ENCODE data around the gene PODN.

Gene PODN, protein sequence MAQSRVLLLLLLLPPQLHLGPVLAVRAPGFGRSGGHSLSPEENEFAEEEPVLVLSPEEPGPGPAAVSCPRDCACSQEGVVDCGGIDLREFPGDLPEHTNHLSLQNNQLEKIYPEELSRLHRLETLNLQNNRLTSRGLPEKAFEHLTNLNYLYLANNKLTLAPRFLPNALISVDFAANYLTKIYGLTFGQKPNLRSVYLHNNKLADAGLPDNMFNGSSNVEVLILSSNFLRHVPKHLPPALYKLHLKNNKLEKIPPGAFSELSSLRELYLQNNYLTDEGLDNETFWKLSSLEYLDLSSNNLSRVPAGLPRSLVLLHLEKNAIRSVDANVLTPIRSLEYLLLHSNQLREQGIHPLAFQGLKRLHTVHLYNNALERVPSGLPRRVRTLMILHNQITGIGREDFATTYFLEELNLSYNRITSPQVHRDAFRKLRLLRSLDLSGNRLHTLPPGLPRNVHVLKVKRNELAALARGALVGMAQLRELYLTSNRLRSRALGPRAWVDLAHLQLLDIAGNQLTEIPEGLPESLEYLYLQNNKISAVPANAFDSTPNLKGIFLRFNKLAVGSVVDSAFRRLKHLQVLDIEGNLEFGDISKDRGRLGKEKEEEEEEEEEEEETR

DNA sequence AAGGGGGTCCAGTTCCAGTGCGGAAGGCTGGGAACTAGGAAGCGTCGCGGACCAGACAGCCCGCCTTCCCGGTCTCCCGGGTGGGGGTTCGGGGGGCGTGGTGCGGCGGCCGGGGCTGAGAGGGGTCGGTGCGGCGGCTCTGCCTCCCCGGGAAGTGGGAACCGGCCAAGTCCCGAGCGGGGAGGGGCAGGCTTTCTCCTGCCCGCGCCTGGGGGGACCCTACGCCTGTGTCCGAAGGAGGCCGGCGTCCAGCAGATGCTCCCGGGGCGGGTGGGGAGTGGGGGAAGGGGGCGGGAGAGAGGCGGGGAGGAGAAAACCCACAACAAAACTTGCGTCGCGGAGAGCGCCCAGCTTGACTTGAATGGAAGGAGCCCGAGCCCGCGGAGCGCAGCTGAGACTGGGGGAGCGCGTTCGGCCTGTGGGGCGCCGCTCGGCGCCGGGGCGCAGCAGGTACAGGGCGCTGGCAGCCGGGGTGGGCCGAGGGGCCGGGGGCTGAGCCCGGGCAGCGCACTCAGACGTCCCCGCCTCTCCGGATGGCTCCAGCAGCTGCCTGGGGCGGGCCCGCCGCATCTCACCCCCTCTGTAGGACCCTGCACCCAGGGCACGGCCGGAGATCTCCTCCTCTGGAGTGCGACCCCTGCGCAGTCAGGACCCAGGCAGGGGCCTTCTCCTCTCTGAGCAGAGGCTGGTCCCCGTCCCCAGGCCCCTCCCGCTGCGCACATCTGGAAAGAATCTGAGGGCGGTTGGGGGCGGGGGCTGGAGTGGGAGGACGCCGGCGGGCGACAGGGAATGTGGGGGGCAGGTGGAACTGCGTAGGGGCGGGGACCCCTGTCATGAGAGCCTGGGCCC lies at the start of gene PODN:
TSS of gene PODN (plus strand) at position 355 of the 849 bp plus-strand sequence. CDS start 7,643 bp downstream, outside the sequence.
- no peak for DNase-seq (ENCODE audit: low read depth in 2 of 2)

DNA sequence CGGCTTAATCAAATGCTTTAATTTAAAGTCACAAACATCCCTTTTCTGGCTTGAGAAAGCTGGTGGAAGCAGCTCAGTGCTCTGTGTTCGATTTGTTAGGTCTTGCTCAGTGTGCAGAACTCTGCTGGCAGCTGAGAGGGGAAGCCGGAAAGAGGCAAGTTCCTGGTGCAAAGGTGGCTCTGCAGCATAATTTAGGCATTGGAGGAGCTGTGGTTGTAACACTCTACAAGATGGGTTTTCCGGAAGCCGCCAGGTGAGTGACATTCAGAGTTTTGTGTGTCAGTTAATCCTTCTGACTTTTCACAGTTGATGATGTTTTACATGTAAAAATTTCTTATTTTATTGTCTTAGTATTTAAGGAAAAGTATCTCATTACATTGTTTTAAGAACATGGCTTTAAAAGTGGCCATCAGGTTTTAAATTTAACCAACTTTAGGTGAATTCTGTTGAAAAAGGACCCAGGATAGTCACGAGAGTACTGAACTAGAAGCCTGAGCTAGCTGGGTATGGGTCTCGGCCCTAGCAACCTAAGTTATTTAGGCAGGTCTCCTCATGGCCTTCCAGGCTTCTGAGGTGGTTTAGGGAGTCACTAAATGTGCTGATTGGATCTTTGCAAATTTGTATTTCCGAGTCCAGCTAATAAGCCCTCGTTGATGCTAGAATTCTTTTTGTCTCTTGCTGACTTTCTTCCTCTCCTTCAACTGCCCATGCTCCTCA lies 47.1 kb upstream of the PODN start:
- DNase-seq (ENCODE audit: low read depth in 2 of 2), result peak; percentile 30 to 58

DNA sequence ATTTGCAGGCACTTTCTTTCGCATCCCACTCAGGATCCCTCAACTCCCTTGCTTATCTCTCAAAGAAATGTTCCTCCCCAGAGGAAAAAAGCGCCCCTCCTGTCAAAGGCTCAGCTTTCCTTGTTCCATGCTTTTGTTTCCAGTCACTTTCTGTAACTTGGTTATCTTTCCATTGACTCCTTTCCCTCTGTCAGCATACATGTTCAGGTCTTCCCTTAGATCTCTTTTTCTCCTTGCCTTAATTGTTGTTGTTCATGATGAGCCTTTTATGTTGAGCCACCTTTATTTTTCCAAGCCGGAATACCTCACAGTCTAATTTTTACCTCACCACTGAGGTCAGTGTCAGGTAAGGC lies 46.5 kb upstream of the PODN start:
- no peak for DNase-seq (ENCODE audit: low read depth in 2 of 2)

DNA sequence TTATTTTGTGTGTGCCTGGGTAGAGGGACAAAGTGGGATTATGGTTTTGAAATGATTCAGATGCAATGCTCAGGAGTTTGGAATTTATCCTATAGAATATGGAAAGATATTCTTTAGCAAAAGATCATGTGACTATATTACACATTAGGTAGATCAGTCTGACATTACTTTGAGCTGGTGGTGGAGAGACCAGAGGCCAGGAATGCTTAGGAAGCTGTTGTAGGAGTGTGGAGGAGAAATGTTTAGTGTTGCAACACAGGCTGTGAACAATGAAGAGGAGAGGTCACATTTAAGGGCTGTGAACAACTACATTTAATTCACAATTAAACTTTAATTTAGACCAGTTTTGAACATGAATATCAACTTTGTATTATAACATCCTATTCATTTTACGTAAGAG lies 45.3 kb upstream of the PODN start:
- DNase-seq (ENCODE audit: low read depth in 2 of 2), result no peak

DNA sequence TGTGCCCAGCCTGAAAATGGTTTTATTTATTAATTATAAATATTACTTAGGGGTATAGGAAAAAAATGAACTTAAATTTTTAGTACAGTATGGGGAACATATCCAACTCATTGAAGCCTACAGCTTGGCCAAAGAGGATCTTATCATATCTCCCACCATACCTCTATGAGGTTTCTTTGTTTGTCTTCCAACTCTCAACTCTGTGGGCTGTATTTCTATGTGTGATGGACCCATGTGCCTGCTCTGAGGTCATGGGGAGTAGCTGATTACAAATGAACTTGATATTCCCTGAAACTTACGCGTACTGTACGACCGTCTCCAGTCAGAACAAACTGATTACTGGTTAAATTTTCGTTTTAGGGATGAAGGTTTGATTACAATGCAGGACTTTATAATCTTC lies 41.4 kb upstream of the PODN start:
- no peak for DNase-seq (ENCODE audit: low read depth in 2 of 2)

DNA sequence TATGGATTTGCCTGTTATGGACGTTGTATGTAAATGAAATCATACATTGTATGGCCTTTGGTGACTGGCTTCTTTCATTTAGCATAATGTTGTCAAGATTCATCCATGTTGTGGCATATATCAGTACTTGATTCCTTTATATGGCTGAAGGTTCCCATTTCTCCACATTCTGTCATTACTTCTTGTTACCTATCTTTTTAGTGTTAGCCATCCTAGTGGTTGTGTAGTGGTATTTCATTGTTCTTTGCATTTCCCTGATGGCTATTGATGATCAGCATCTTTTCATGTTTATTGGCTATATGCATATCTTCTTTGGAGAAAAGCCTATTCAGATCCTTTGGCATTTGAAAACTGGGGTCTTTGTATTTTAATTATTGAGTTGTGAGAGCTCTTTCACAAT lies 39.8 kb upstream of the PODN start:
- DNase-seq (ENCODE audit: low read depth in 2 of 2), result no peak

DNA sequence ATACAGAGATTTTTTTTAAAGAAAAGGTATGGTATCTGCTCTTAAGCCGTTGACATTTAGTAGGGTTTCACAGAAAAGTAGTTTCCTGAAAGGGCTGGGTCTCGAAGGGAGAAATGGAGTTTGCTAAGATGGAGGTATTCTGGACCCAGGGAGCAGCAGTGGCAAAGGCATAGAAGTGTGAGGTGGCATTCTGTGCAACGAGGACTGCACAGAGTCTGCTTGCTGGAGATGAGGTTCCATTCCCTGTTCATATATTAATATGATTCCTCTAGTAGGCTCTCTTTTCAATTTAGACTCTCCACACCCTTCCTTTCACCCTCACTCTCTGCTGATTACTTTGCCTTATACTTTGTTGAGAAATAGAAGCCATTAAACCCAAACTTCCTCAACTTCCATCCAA lies 38.5 kb upstream of the PODN start:
- DNase-seq (ENCODE audit: low read depth in 2 of 2), result no peak

DNA sequence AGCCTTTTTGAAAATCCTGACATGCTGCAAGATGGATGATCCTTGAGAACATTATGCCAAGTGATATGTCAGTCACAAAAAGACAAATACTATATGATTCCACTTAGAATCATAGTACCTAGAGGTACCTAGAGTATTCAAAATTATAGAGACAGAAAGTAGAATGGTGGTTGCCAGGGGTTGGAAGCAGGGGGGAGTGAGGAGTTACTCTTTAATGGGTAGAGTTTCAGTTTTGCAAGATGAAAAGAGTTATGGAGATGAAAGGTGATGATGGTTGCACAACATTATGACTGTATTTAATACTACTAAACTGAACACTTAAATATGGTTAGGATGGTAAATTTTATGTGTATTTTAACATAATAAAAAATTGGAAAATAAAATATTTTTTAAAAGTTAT lies 37.9 kb upstream of the PODN start:
- no peak for DNase-seq (ENCODE audit: low read depth in 2 of 2)

DNA sequence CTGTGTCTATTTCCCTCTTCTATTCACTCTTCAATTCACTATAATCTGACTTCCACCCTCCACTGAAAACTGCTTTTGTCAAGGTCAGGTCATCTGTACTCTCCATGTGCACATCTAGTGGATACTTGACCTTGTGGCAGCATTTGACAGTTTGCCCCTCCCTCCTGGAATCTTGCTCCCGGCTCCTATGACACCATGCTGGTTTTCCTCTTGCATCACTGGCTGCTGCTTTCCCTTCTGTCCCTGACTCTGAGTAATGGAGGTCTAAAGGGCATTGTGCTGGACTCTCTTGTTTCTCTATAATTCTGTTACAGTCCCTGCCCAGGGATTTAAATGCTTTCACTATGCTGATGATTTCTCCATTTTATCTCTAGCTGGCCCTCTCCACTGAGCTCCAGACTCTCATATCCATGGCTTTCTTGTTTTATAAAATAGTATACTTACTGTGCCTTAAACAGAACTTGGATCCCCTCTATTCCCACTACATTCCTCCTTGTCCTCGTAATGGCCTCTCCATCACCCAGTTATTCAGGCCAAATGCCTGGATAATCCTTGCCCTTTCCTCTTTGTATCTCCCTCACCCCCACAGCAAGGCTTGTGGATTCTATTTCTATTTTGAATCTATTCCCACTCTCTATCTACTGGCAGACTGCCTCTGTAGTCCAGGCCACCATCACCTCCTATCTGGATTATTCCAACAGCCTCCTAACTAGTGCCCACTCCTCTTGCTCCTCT lies 36.8 kb upstream of the PODN start:
- no peak for DNase-seq (ENCODE audit: low read depth in 2 of 2)

DNA sequence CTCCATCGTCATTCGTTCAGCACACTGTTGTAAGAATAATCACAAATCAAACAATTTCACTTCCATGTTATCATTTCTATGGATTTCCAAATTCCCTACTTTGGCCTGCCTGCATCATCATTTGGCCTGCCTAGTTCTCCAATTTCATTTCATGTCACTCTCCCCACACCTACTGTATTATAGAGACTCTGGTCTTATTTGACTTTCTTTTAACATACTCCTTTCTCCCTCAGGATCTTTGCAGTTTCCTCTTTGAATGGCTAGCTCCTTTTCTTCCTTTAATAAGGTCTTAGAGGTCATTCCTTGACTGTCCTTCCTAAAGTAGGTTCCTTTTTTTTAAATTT lies 36.3 kb upstream of the PODN start:
- no peak for DNase-seq (ENCODE audit: low read depth in 2 of 2)

DNA sequence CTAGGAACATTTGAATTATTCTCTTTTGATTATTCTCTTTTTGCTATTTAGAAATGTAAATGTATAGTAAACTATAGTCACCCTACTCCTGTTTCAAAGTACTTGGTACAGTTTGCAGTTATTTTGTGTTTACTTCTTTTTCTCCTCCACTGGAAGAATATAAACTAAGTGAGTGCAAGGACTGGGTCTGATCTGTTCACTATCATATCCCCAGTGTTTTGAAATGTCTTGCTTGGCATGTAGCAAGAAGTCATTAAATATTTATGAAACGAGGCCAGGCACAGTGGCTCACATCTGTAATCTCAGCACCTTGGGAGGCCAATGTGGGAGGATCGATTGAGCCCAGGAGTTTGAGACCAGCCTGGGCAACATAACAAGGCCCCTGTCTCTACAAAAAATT lies 35.8 kb upstream of the PODN start:
- DNase-seq (ENCODE audit: low read depth in 2 of 2), result no peak

DNA sequence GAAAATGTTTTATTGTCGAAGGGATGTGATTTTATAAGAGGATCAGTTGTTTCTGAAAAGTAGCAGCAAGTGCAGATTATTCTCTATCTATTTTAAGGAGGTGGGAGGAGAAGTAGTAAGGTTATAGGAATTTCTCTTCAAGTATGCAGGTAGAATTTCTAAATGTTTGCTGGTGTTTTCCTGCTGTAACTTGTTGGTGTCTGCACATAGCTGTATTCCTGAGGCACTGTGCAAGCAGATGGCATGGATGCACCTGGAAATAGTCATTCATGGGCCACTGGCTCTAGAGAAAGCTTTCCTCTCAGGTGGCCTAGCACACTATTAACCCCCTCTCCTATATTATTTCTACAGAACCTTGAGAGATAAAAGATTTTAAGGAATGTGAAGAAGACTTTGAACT lies 30.3 kb upstream of the PODN start:
- no peak for DNase-seq (ENCODE audit: low read depth in 2 of 2)

DNA sequence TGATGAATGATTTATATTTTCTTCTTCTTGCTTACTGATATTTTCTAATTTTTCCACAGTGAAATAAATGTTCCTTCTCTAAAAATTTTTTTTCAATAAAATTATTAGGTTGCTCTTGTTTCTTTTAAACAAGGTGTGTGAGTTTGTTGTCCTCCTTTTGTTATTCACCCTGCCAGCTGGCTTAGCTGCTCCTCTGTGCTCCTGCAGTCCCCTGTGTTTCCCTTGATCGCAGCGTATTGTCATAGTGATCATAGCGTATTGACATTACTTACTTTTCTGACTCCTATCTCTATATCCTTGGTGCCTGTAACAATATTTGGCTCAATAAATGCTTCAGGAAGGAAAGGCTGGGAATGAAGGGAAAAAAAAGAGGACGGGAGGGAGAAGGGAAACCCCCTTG lies 24.9 kb upstream of the PODN start:
- no peak for DNase-seq (ENCODE audit: low read depth in 2 of 2)

DNA sequence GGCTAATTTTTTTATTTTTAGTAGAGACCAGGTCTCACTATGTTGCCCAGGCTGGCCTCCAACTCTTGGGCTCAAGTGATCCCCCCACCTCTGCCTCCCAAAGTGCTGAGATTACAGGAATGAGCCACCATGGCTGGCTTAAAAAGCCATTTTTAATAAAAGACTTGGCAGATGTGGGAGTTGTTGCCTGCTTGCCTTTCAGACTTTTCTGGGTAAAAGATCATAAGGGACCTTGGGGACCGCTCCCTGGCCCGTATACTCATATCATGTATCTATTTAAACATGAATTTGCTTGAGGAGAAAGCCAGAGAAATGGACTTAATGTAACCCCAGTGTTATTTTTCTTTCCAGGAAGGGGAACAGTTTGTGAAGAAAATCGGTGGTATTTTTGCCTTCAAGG lies 23.4 kb upstream of the PODN start:
- no peak for DNase-seq (ENCODE audit: low read depth in 2 of 2)

DNA sequence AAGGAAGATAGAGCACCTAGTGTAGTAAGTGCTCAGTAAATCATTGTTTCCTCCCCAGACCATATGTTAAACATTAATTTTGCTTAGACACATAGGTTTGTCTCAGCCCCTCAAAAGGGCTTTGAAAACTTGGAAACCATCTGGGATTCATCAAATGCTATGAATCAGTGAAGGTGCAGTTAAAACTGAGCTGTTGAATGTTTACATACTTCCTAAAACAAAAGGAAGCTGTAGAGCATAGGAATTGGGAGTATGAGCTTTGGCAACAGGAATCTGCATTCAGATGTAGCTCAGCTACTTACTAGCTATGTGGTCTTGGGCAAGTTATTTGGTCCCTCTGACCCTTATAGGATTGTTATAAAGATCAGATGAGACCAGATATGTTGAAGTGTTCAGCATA lies 18.7 kb upstream of the PODN start:
- no peak for DNase-seq (ENCODE audit: low read depth in 2 of 2)

DNA sequence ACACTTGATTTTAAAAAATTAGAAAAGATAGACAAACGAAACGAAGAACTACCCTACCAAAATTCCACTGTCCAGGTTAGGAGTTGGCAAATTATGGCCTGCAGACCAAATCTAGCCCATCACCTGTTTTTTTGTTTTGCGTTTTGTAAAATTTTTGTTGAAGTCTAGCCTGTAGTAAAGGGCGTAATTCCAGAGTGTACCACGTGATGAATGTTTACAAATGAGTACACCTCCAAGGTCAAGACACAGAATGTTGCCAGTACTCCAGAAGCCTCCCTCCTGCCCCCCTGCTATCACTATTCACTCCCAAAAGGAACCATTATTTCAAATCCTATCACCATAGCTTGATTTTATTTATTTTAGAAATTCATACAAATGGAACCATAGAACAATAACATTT lies 17.1 kb upstream of the PODN start:
- no peak for DNase-seq (ENCODE audit: low read depth in 2 of 2)

DNA sequence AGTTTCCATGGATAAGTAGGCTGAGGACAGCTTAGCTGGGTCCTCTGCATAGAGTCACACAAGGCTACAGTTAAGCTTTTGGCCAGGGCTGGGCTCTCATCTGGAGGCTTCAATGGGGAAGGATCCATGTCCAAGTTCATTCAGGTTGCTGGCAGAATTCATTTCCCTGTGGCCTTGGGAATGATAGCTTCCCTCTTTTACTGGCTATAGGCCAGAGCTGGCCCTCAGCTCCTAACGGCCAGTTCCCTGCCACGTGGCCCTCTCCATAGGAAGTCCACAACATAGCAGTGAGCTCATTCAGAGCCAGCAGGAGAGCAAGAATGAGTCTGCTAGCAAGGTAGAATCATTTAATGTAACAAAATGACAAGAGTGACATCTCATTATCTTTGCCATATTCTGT lies 15.1 kb upstream of the PODN start:
- no peak for DNase-seq (ENCODE audit: low read depth in 2 of 2)

DNA sequence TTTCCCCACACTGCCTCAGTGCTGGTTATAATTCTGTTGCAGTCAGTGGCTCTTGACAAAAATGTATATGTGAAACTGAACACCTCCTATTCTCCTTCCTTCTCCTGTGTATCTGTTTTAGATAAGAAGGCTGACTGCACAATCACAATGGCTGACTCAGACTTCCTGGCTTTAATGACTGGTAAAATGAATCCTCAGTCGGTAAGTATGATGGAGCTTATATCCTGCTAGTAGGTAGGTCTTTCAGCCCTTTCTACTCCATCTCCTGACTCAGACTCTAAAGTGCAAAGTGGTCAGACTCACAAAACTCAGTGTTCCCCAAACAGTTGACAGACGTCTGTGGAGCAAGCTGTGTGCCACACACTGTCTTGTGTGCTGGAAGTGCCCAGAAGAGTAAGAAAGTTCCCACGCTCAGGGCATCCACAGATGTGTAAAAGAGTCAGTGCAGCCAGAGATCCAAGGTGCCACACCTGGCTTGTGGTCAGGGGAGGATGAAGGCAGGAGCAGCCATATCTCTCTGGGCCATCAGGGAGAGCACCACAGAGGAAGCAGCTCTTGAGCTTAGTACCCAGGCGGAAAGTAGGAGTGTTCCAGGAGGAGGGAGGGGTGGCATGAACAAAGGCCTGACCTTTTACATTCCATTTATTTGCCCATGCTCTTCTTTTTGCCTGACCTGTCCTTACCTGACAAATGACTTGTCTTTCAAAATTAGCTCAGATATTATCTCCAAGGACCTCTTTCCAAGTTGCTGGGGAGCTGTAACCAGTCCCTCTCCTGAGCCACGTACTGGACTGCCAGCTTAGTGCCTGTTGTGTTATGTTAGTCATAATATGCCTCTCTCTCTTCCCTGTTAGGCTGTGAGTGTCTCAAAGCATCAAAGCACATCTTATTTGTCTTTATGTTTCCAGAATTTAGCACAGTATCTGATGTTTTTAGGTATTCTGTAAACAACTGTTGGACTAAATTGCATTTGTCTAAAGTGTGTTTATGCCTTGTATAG lies 14.0 kb upstream of the PODN start:
- no peak for DNase-seq (ENCODE audit: low read depth in 2 of 2)

DNA sequence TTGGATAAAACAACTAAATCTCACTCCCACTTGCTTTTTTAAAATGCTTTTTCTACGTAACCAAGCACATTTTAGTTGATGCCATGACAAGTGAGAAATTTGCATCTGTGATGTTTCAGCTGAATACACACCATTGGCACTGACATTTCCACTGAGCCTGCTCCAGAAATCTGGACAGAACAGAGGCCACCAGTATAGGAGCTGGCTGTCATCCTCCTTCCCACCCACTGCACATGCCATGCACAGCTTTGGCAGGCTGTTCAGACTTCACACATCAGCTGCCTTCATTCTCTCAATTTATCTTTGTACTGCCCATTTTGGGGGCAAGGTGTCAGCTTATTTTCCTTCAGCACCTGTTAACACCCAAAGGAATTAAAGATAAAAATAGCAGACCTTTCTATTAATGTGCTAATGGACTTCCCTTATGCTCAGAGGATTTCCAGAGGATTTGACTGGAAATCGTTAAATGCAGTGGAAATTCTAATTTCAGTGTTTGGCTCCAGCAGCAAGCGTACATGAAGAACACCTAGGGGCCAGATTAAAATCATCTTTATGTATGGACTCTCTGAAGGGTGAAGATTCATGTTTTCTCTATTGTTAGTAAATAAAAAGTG lies 12.9 kb upstream of the PODN start:
- no peak for DNase-seq (ENCODE audit: low read depth in 2 of 2)

DNA sequence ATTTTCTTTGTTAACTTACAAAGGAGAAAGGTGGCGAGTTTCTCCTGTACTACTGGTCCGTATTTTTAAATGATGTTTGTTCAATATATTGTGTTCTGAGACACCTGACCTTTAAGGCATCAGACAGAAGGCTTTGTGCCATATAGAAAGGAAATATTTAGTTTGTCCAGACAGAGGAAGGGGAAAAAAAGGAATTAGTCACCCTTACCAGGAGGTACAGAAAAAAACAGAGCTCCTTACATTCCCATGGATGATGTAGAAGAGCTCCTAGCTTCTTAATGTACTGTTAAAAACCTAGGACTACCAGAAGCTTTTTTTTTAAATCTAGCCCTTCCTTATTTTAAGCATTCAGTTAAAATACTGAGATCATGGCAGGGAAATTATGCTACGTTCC lies 12.4 kb upstream of the PODN start:
- no peak for DNase-seq (ENCODE audit: low read depth in 2 of 2)

Measured in stimulated activated CD8-positive, alpha-beta memory T cell treated with anti-CD3 and anti-CD28 coated beads, Interleukin-2, amount 100 ng/mL, for 48 hours (primary cell).